HepG2 (cell line): ENCODE measurements around the gene KCNK6. TPM values are rescaled to one million over a fixed set of nuclear protein-coding genes. Genes with fewer than 3 reads are reported as not detected.

Experiments
- ATAC-seq: fragments of 200-7000 bp; cut with Tn5 transposase; 3 replicates; pipeline ENCODE4 v1.9.1; 2020; ENCODE audit warnings: mild to moderate bottlenecking, moderate library complexity
- BruUV-seq: library from RNA; stranded (reverse); fragments of 400-500 nt; replicated peaks from 2 replicates; lab custom pipeline; 2021; lab: Mats Ljungman, UMichigan
- CTCF ChIA-PET: fragments of 300-600 bp; formaldehyde crosslinking; extraction: SDS; loops from one replicate; lab custom pipeline; 2021; ENCODE audit warnings: low total read pairs, inconsistent platforms, low intra/inter-chr PET ratio; lab: Yijun Ruan, JAX
- POLR2A ChIA-PET: fragments of 350-600 bp; sonication (Branson Sonifier 250); formaldehyde crosslinking; loops from one replicate; lab custom pipeline; 2020; ENCODE audit warnings: antibody characterized with exemption, inconsistent platforms; lab: Yijun Ruan, JAX
- DNase-seq: peaks from one replicate; pipeline ENCODE4 v3.0.0-alpha.2; 2015; ENCODE audit warnings: low spot score
- FAIRE-seq: peaks from 3 replicates; lab custom pipeline; 2011; peaks lifted over from hg19 to GRCh38; lab: Jason Lieb, UNC
- H2AFZ ChIP-seq: one replicate; pipeline ENCODE4 v1.6.1; 2011; ENCODE audit warnings: low read length, inconsistent platforms
- H3K27ac ChIP-seq: fragments of 300-600 bp; 3 replicates; pipeline ENCODE4 v1.8.0; 2011; ENCODE audit warnings: mixed run types, mild to moderate bottlenecking, mixed read lengths, low read length, inconsistent platforms; ENCODE audit not compliant: insufficient read depth; ENCODE audit errors: extremely low read length
- H3K27me3 ChIP-seq, 2 experiments: fragments of 200-600 bp in 1 of 2; 2 replicates in 1 of 2; 3 replicates in 1 of 2; pipeline versions ENCODE4 v1.6.0 to v1.8.0; 2011; ENCODE audit warnings: low read length in 2 of 2, mild to moderate bottlenecking in 2 of 2, moderate library complexity in 2 of 2, inconsistent platforms in 1 of 2; ENCODE audit not compliant: insufficient read depth in 2 of 2, control insufficient read depth in 1 of 2
- H3K36me3 ChIP-seq, 2 experiments: fragments of 200-600 bp in 1 of 2; replicated peaks in 1 of 2; 2 replicates in 1 of 2; 3 replicates in 1 of 2; pipeline versions ENCODE4 v1.5.1 to v1.8.0; 2011; ENCODE audit warnings: low read length in 2 of 2, inconsistent platforms in 1 of 2; ENCODE audit not compliant: insufficient read depth in 2 of 2, control insufficient read depth in 1 of 2
- H3K4me1 ChIP-seq: 2 replicates; pipeline ENCODE4 v1.5.1; 2012; ENCODE audit warnings: low read length, inconsistent platforms; ENCODE audit not compliant: insufficient read depth
- H3K4me2 ChIP-seq: 2 replicates; pipeline ENCODE4 v1.6.0; 2011; ENCODE audit warnings: low read depth, low read length, inconsistent platforms
- H3K4me3 ChIP-seq, 3 experiments: fragments of 200-600 bp in 1 of 3; sonication (generic), shearing (Covaris generic) in 1 of 3; replicated peaks in 1 of 3; 2 replicates each; pipeline ENCODE4 v1.5.1; 2011 to 2016; ENCODE audit warnings: low read length in 3 of 3, inconsistent platforms in 2 of 3, low read depth in 2 of 3, mild to moderate bottlenecking in 2 of 3, control low read depth in 1 of 3, mixed read lengths in 1 of 3; ENCODE audit not compliant: insufficient read depth in 1 of 3
- H3K79me2 ChIP-seq: one replicate; pipeline ENCODE4 v1.6.1; 2011; ENCODE audit warnings: low read length, inconsistent platforms; ENCODE audit not compliant: insufficient read depth
- H3K9ac ChIP-seq: 2 replicates; pipeline ENCODE4 v1.6.0; 2011; ENCODE audit warnings: mild to moderate bottlenecking, low read depth, low read length, inconsistent platforms; ENCODE audit not compliant: insufficient read depth
- H3K9me3 ChIP-seq: 2 replicates; pipeline ENCODE4 v1.5.1; 2012; ENCODE audit warnings: mild to moderate bottlenecking, low read length
- H4K20me1 ChIP-seq: 2 replicates; pipeline ENCODE4 v1.6.0; 2011; ENCODE audit warnings: inconsistent platforms, mild to moderate bottlenecking, low read length, moderate library complexity; ENCODE audit not compliant: insufficient read depth
- GATAD2A ChIP-seq: IDR thresholded peaks from 2 replicates; pipeline ENCODE4 v1.6.1; 2016
- KDM2A ChIP-seq: sonication (generic); formaldehyde crosslinking; IDR thresholded peaks from 2 replicates; pipeline ENCODE4 v1.4.0; 2020; ENCODE audit warnings: low read depth, missing genetic modification reagents, borderline replicate concordance
- PCBP1 ChIP-seq: fragments of 200-400 bp; formaldehyde crosslinking; IDR thresholded peaks from 2 replicates; pipeline ENCODE4 v1.6.1; 2017; ENCODE audit warnings: mild to moderate bottlenecking, low read depth, low read length, borderline replicate concordance
- ZFP1 ChIP-seq: IDR thresholded peaks from 2 replicates; pipeline ENCODE4 v1.6.1; 2016
- WGBS: methylation state at CpG from one replicate; pipeline ENCODE4 v1.1.6; 2017; ENCODE audit warnings: low lambda C conversion rate; 5-methylcytosine and 5-hydroxymethylcytosine counted together
- in situ Hi-C: cut with HindIII; loops from 2 replicates; pipeline ENCODE4 v1.10.0; 2017; ENCODE audit warnings: low pct_unique_long_range_greater_than_20kb; ENCODE audit not compliant: extremely low pct_ligation_motif_present
- intact Hi-C: fragments of 100-400 bp; cut with micrococcal nuclease; formaldehyde crosslinking; loops from one replicate; pipeline ENCODE4 v1.10.0; 2022; ENCODE audit not compliant: unreplicated experiment
- polyA plus RNA-seq, 8 experiments: library from polyadenylated mRNA; depleted of rRNA in 3 of 8; stranded (reverse) in 7 of 8; unstranded in 1 of 8; fragments of >200 nt; fragmentation: Illumina TruSeq in 4 of 8; extraction: Trizol in 4 of 8; gene quantifications; 2 replicates each; pipeline versions ENCODE4 v1.2.1 to v1.2.3, GENCODE V29; 2011 to 2016; ENCODE audit warnings: low read depth in 4 of 8, missing spikeins in 1 of 8, mixed read lengths in 1 of 8; ENCODE audit not compliant: insufficient read depth in 1 of 8
- total RNA-seq, 5 experiments: library from RNA; depleted of rRNA; stranded (reverse); fragments of >200 nt; fragmentation: Illumina TruSeq; extraction: Trizol; gene quantifications; 2 replicates each; pipeline ENCODE4 v1.2.3, GENCODE V29; 2016; ENCODE audit warnings: low read depth in 1 of 5
- TF ChIP-seq, protein P1 (sequence below): IDR thresholded peaks from 2 replicates; pipeline ENCODE4 v1.6.1; 2012; ENCODE audit warnings: low read depth, low read length, improper control_type of control experiment
- TF ChIP-seq, protein P2 (sequence below): sonication (generic); formaldehyde crosslinking; IDR thresholded peaks from 2 replicates; pipeline ENCODE4 v1.4.0; 2020; ENCODE audit warnings: missing genetic modification reagents
- TF ChIP-seq, protein P3 (sequence below): sonication (generic); formaldehyde crosslinking; IDR thresholded peaks from 2 replicates; pipeline ENCODE4 v1.4.0; 2020; ENCODE audit warnings: missing genetic modification reagents, borderline replicate concordance
- TF ChIP-seq, protein P4 (sequence below): sonication (generic); formaldehyde crosslinking; IDR thresholded peaks from 2 replicates; pipeline ENCODE4 v1.4.0; 2020; ENCODE audit warnings: missing genetic modification reagents, borderline replicate concordance
- TF ChIP-seq, protein P5 (sequence below): fragments of 450-650 bp; IDR thresholded peaks from 2 replicates; pipeline ENCODE4 v1.6.1; 2016

KCNK6 gene
- total and polyA plus RNA-seq, 2 of the 13 experiments (the other 11 are each of a cell fraction or from before 2014, with no cell fraction given), result 0.03 TPM; not detected in 1

DNA sequence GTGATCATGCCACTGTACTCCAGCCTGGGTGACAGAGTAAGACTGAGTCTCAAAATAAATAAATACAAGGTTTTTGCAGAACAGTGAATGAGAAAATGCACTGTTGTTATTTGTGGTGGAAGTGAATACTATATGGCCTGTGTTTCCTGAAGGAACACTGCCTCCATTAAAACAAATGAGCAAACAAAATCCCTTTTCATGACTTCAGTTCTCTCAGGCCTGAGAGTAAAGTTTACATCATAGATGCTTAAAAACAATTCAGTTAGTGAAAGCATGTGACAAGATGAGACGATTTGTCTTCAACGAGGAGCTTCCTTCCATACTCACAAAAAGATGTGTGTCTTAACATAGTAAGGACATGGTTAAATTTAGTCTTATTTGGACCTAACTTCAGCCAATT lies 40.9 kb upstream of the KCNK6 start (continued):
- TF ChIP-seq, protein P1, sequence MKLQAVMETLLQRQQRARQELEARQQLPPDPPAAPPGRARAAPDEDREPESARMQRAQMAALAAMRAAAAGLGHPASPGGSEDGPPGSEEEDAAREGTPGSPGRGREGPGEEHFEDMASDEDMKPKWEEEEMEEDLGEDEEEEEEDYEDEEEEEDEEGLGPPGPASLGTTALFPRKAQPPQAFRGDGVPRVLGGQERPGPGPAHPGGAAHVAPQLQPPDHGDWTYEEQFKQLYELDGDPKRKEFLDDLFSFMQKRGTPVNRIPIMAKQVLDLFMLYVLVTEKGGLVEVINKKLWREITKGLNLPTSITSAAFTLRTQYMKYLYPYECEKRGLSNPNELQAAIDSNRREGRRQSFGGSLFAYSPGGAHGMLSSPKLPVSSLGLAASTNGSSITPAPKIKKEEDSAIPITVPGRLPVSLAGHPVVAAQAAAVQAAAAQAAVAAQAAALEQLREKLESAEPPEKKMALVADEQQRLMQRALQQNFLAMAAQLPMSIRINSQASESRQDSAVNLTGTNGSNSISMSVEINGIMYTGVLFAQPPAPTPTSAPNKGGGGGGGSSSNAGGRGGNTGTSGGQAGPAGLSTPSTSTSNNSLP, result no peak
- TF ChIP-seq, all 625 proteins: peak for 0

- H3K4me1 ChIP-seq, result peaks cover 14% of the 10 kb centered on the region
- H3K27ac ChIP-seq, result no peak overlapping the region
- intact Hi-C loops, result no loop called here
- ChIA-PET POLR2A (no interaction called here), CTCF (no interaction called here)
- H3K4me2 ChIP-seq, result no peak overlapping the region
- H2AFZ ChIP-seq, result no peak overlapping the region
- no peaks in the 10 kb centered on the region for H3K79me2 ChIP-seq
- no peaks in the 10 kb centered on the region for H3K9me3 ChIP-seq
- no peaks in the 10 kb centered on the region for H3K36me3 ChIP-seq
- in situ Hi-C loops, result no loop called here
- H3K4me3 ChIP-seq, result no peak overlapping the region
- no peak for ATAC-seq
- FAIRE-seq, result no peak
- 58% methylated on average over 17 of the region's 17 CpGs for WGBS
- no peak for DNase-seq
- H4K20me1 ChIP-seq, result no peaks in the 10 kb centered on the region
- no peak overlapping the region for H3K9ac ChIP-seq
- BruUV-seq, result no TSS peak
- TF ChIP-seq, protein P2, sequence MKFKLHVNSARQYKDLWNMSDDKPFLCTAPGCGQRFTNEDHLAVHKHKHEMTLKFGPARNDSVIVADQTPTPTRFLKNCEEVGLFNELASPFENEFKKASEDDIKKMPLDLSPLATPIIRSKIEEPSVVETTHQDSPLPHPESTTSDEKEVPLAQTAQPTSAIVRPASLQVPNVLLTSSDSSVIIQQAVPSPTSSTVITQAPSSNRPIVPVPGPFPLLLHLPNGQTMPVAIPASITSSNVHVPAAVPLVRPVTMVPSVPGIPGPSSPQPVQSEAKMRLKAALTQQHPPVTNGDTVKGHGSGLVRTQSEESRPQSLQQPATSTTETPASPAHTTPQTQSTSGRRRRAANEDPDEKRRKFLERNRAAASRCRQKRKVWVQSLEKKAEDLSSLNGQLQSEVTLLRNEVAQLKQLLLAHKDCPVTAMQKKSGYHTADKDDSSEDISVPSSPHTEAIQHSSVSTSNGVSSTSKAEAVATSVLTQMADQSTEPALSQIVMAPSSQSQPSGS (CRISPR knock-in tag), result no peak
- TF ChIP-seq, protein P3, sequence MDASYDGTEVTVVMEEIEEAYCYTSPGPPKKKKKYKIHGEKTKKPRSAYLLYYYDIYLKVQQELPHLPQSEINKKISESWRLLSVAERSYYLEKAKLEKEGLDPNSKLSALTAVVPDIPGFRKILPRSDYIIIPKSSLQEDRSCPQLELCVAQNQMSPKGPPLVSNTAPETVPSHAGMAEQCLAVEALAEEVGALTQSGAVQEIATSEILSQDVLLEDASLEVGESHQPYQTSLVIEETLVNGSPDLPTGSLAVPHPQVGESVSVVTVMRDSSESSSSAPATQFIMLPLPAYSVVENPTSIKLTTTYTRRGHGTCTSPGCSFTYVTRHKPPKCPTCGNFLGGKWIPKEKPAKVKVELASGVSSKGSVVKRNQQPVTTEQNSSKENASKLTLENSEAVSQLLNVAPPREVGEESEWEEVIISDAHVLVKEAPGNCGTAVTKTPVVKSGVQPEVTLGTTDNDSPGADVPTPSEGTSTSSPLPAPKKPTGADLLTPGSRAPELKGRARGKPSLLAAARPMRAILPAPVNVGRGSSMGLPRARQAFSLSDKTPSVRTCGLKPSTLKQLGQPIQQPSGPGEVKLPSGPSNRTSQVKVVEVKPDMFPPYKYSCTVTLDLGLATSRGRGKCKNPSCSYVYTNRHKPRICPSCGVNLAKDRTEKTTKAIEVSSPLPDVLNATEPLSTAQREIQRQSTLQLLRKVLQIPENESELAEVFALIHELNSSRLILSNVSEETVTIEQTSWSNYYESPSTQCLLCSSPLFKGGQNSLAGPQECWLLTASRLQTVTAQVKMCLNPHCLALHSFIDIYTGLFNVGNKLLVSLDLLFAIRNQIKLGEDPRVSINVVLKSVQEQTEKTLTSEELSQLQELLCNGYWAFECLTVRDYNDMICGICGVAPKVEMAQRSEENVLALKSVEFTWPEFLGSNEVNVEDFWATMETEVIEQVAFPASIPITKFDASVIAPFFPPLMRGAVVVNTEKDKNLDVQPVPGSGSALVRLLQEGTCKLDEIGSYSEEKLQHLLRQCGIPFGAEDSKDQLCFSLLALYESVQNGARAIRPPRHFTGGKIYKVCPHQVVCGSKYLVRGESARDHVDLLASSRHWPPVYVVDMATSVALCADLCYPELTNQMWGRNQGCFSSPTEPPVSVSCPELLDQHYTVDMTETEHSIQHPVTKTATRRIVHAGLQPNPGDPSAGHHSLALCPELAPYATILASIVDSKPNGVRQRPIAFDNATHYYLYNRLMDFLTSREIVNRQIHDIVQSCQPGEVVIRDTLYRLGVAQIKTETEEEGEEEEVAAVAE (CRISPR knock-in tag), result no peak
- TF ChIP-seq, protein P4, sequence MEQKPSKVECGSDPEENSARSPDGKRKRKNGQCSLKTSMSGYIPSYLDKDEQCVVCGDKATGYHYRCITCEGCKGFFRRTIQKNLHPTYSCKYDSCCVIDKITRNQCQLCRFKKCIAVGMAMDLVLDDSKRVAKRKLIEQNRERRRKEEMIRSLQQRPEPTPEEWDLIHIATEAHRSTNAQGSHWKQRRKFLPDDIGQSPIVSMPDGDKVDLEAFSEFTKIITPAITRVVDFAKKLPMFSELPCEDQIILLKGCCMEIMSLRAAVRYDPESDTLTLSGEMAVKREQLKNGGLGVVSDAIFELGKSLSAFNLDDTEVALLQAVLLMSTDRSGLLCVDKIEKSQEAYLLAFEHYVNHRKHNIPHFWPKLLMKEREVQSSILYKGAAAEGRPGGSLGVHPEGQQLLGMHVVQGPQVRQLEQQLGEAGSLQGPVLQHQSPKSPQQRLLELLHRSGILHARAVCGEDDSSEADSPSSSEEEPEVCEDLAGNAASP (CRISPR knock-in tag), result no peak
- TF ChIP-seq ZFP1 (CRISPR knock-in tag), result no peak
- TF ChIP-seq PCBP1, result no peak
- no peak for TF ChIP-seq GATAD2A (CRISPR knock-in tag)
- no peak for TF ChIP-seq KDM2A (CRISPR knock-in tag)
- TF ChIP-seq, protein P5, sequence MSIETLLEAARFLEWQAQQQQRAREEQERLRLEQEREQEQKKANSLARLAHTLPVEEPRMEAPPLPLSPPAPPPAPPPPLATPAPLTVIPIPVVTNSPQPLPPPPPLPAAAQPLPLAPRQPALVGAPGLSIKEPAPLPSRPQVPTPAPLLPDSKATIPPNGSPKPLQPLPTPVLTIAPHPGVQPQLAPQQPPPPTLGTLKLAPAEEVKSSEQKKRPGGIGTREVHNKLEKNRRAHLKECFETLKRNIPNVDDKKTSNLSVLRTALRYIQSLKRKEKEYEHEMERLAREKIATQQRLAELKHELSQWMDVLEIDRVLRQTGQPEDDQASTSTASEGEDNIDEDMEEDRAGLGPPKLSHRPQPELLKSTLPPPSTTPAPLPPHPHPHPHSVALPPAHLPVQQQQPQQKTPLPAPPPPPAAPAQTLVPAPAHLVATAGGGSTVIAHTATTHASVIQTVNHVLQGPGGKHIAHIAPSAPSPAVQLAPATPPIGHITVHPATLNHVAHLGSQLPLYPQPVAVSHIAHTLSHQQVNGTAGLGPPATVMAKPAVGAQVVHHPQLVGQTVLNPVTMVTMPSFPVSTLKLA, result no peak
- TF ChIP-seq, all 625 proteins: peak for 0
- H3K27me3 ChIP-seq, result no peaks in the 10 kb centered on the region; a peak in 1 of 5 replicates
Observed at GRCh38 chr19:38280030-38280921, 39.4 kb upstream of the KCNK6 start.
